Fibroblast of lung (primary cell): Measurements from ENCODE around the gene CCL7. TPM values are rescaled to one million over a fixed set of nuclear protein-coding genes. Genes with fewer than 3 reads are reported as not detected.
A peak's percentile ranks its signal among the peaks of the same experiment; 100 is the strongest.

ENCODE experiments used
- DNase-seq, 2 donors: peaks; one replicate each; pipeline versions ENCODE4 v3.0.0 to v3.0.0-alpha.2; 2010; ENCODE audit warnings: low read depth in 2 of 2
- H2AFZ ChIP-seq: 2 replicates; pipeline ENCODE4 v1.5.1; 2012; ENCODE audit warnings: low read length, control low read depth, inconsistent platforms
- H3K27ac ChIP-seq: 2 replicates; pipeline ENCODE4 v1.5.1; 2011; ENCODE audit warnings: low read length, control low read depth; ENCODE audit not compliant: insufficient read depth
- H3K27me3 ChIP-seq: 2 replicates; pipeline ENCODE4 v1.5.1; 2011; ENCODE audit warnings: mild to moderate bottlenecking, low read length; ENCODE audit not compliant: control insufficient read depth, insufficient read depth
- H3K36me3 ChIP-seq: 2 replicates; pipeline ENCODE4 v1.5.1; 2011; ENCODE audit warnings: low read length; ENCODE audit not compliant: control insufficient read depth, insufficient read depth
- H3K4me1 ChIP-seq: 2 replicates; pipeline ENCODE4 v1.5.1; 2011; ENCODE audit warnings: low read length; ENCODE audit not compliant: control insufficient read depth, insufficient read depth; ENCODE audit errors: extremely low read depth
- H3K4me2 ChIP-seq: 2 replicates; pipeline ENCODE4 v1.5.1; 2011; ENCODE audit warnings: low read length, control low read depth; ENCODE audit not compliant: insufficient read depth; ENCODE audit errors: extremely low read depth
- H3K4me3 ChIP-seq, 4 experiments: fragments of 200-600 bp in 1 of 4; sonication (generic) in 1 of 4; replicated peaks in 1 of 4; 2 replicates each; pipeline ENCODE4 v1.5.1; 2011 to 2016; ENCODE audit warnings: low read length in 4 of 4, low read depth in 3 of 4, mild to moderate bottlenecking in 3 of 4, control low read depth in 2 of 4, inconsistent platforms in 1 of 4, mixed read lengths in 1 of 4; ENCODE audit not compliant: insufficient read depth in 1 of 4; ENCODE audit errors: control extremely low read depth in 1 of 4
- H3K79me2 ChIP-seq: 2 replicates; pipeline ENCODE4 v1.5.1; 2012; ENCODE audit warnings: mild to moderate bottlenecking, low read length, inconsistent platforms; ENCODE audit not compliant: control insufficient read depth, insufficient read depth
- H3K9ac ChIP-seq: 2 replicates; pipeline ENCODE4 v1.5.1; 2011; ENCODE audit warnings: mild to moderate bottlenecking, low read length, control low read depth; ENCODE audit not compliant: insufficient read depth
- H3K9me3 ChIP-seq: 2 replicates; pipeline ENCODE4 v1.5.1; 2012; ENCODE audit warnings: low read depth, low read length; ENCODE audit not compliant: control insufficient read depth, insufficient read depth
- H4K20me1 ChIP-seq: 2 replicates; pipeline ENCODE4 v1.5.1; 2011; ENCODE audit warnings: low read length; ENCODE audit not compliant: control insufficient read depth, insufficient read depth; ENCODE audit errors: extremely low read depth
- EZH2 ChIP-seq: IDR thresholded peaks from 2 replicates; pipeline ENCODE4 v1.5.1; 2012; ENCODE audit warnings: low read length, control low read depth, mild to moderate bottlenecking; ENCODE audit errors: missing control alignments
- polyA plus RNA-seq, 2 donors: library from polyadenylated mRNA; depleted of rRNA in 1 of 2; stranded (reverse) in 1 of 2; unstranded in 1 of 2; fragments of >200 nt; gene quantifications; 2 replicates each; pipeline ENCODE4 v1.2.1, GENCODE V29; 2011 to 2012; ENCODE audit warnings: missing spikeins in 1 of 2
- total RNA-seq: library from RNA; depleted of rRNA; stranded (reverse); fragments of >200 nt; gene quantifications from 2 replicates; pipeline ENCODE4 v1.2.1, GENCODE V29; 2014
- TF ChIP-seq, protein P1 (sequence below), 2 donors: IDR thresholded peaks in 1 of 2; conservative IDR thresholded peaks in 1 of 2; 1 replicate in 1 of 2; 2 replicates in 1 of 2; pipeline ENCODE4 v1.5.1; 2011 to 2012; ENCODE audit warnings: low read length in 2 of 2, control low read depth in 1 of 2, inconsistent platforms in 1 of 2, low read depth in 1 of 2, mild to moderate bottlenecking in 1 of 2

CCL7 gene
- total and polyA plus RNA-seq, 2 donors (not counting 1 experiment from before 2014, with no cell fraction given): 0.33 to 0.81 TPM

DNA sequence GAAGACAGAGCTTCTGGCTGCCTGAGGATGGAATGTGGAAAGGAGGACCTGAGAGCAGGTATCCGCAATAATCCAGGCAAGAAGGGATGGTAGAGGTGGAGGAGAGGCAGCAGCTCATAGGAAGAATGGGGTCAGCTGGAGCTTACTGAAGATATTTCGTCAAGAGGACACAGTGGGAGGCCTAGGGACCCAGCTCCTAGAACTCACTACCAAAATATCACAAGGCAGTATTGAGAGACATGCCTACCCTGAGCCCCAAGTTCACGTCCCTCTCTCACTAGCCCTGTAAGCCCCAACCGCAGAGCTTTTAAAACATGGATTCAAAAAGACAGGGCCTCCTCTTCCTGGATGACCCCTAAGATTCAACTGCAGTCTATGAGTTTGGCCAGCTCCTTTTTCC is 35.0 kb downstream of the CCL7 start:
- H3K79me2 ChIP-seq: no peaks in the 10 kb centered on the region
- H4K20me1 ChIP-seq: no peaks in the 10 kb centered on the region
- H3K36me3 ChIP-seq: no peaks in the 10 kb centered on the region
- H3K9me3 ChIP-seq: no peaks in the 10 kb centered on the region
- no peak for DNase-seq
- H3K4me2 ChIP-seq: no peak overlapping the region
- no peak overlapping the region for H3K27ac ChIP-seq
- H2AFZ ChIP-seq: no peak overlapping the region
- H3K4me3 ChIP-seq: no peak overlapping the region
- H3K4me1 ChIP-seq: peaks cover 17% of the 10 kb centered on the region
- H3K27me3 ChIP-seq: no peaks in the 10 kb centered on the region
- TF ChIP-seq, protein P1, sequence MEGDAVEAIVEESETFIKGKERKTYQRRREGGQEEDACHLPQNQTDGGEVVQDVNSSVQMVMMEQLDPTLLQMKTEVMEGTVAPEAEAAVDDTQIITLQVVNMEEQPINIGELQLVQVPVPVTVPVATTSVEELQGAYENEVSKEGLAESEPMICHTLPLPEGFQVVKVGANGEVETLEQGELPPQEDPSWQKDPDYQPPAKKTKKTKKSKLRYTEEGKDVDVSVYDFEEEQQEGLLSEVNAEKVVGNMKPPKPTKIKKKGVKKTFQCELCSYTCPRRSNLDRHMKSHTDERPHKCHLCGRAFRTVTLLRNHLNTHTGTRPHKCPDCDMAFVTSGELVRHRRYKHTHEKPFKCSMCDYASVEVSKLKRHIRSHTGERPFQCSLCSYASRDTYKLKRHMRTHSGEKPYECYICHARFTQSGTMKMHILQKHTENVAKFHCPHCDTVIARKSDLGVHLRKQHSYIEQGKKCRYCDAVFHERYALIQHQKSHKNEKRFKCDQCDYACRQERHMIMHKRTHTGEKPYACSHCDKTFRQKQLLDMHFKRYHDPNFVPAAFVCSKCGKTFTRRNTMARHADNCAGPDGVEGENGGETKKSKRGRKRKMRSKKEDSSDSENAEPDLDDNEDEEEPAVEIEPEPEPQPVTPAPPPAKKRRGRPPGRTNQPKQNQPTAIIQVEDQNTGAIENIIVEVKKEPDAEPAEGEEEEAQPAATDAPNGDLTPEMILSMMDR (conservative IDR thresholded peaks at IDR 0.05 in 1 of 2, IDR thresholded peaks at IDR 0.05 in 1 of 2; ENCODE audit: low read depth in 1 of 2, low read length in 2 of 2): no peak
- TF ChIP-seq EZH2: no peak
- H3K9ac ChIP-seq: no peak overlapping the region

GRCh38 chr17:34305606-34306005 is 35.6 kb downstream of the CCL7 start:
- DNase-seq: peak in 1 of 2 donors; percentile 38

DNA sequence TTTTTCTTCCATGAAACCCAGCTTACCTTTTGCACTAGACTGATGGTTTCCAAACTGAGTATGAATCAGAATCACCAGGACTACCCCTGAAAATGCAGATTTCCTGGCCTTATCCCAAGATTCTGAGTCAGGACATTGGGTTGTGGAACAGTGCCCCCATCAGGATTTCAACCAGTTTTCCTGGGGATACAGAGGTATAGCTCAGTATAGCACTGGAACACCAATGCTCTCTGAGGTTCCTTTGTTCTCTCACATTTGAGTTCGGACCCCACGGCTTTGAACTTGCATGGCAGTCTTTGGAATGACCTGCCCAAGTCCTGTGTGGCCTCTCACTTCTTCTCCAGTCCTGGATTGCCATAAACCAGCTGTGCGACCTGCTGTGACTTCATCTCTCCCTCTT is 36.4 kb downstream of the CCL7 start:
- H3K4me1 ChIP-seq: peaks cover 12% of the 10 kb centered on the region
- H3K4me2 ChIP-seq: no peak overlapping the region
- H3K27me3 ChIP-seq: no peaks in the 10 kb centered on the region
- no peaks in the 10 kb centered on the region for H3K36me3 ChIP-seq
- H4K20me1 ChIP-seq: no peaks in the 10 kb centered on the region
- no peak overlapping the region for H3K9ac ChIP-seq
- peak overlapping the region; percentile 36 for H3K27ac ChIP-seq
- no peaks in the 10 kb centered on the region for H3K9me3 ChIP-seq
- H2AFZ ChIP-seq: no peak overlapping the region
- TF ChIP-seq EZH2: no peak
- TF ChIP-seq, protein P1 (conservative IDR thresholded peaks at IDR 0.05 in 1 of 2, IDR thresholded peaks at IDR 0.05 in 1 of 2; ENCODE audit: low read depth in 1 of 2, low read length in 2 of 2): peak; percentile 50 to 68
- no peak overlapping the region for H3K4me3 ChIP-seq
- no peaks in the 10 kb centered on the region for H3K79me2 ChIP-seq
- peak; percentile 70 to 73 for DNase-seq

More at GRCh38 chr17:34305606-34306005, 35.6 kb downstream of the CCL7 start:
- Histone ChIP-seq H3K4me2 (no peak overlapping the region), H3K36me3 (no peaks in the 10 kb centered on the region), H4K20me1 (no peaks in the 10 kb centered on the region), H3K4me1 (peaks cover 15% of the 10 kb centered on the region), H2AFZ (no peak overlapping the region), H3K4me3 (no peak overlapping the region), H3K9ac (no peak overlapping the region), H3K27me3 (no peaks in the 10 kb centered on the region), H3K9me3 (no peaks in the 10 kb centered on the region), H3K79me2 (no peaks in the 10 kb centered on the region), H3K27ac (no peak overlapping the region)
- TF ChIP-seq EZH2: no peak
- TF ChIP-seq, protein P1 (conservative IDR thresholded peaks at IDR 0.05 in 1 of 2, IDR thresholded peaks at IDR 0.05 in 1 of 2; ENCODE audit: low read depth in 1 of 2, low read length in 2 of 2): no peak
